Measurements from ENCODE around the gene GASK1A.

GRCh38 chr3:43015572-43015971 is 36.5 kb downstream of the GASK1A start:
- TF ChIP-seq EZH2 (IDR thresholded peaks at IDR 0.05; ENCODE audit: borderline replicate concordance, low read depth, low read length, poor library complexity, severe bottlenecking) (no peak), CTCF (conservative IDR thresholded peaks at IDR 0.05; ENCODE audit: low read depth, low read length) (no peak)

Measured in A673 (cell line).